ENCODE data around the gene C18orf63.

Gene C18orf63

GRCh38 chr18:74368901-74369705, 53.5 kb downstream of the C18orf63 start:
- TF ChIP-seq, protein P1, sequence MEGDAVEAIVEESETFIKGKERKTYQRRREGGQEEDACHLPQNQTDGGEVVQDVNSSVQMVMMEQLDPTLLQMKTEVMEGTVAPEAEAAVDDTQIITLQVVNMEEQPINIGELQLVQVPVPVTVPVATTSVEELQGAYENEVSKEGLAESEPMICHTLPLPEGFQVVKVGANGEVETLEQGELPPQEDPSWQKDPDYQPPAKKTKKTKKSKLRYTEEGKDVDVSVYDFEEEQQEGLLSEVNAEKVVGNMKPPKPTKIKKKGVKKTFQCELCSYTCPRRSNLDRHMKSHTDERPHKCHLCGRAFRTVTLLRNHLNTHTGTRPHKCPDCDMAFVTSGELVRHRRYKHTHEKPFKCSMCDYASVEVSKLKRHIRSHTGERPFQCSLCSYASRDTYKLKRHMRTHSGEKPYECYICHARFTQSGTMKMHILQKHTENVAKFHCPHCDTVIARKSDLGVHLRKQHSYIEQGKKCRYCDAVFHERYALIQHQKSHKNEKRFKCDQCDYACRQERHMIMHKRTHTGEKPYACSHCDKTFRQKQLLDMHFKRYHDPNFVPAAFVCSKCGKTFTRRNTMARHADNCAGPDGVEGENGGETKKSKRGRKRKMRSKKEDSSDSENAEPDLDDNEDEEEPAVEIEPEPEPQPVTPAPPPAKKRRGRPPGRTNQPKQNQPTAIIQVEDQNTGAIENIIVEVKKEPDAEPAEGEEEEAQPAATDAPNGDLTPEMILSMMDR (IDR thresholded peaks at IDR 0.05; ENCODE audit: insufficient read depth, low read depth, low read length, missing control alignments): no peak
- no peak overlapping the region for H3K4me3 ChIP-seq (ENCODE audit: low read depth, low read length)
- DNase-seq (ENCODE audit: low read depth): no peak

GRCh38 chr18:74370115-74370514, 54.5 kb downstream of the C18orf63 start:
- no peak overlapping the region for H3K4me3 ChIP-seq (ENCODE audit: low read depth, low read length)
- DNase-seq (ENCODE audit: low read depth): no peak
- TF ChIP-seq, protein P1 (IDR thresholded peaks at IDR 0.05; ENCODE audit: insufficient read depth, low read depth, low read length, missing control alignments): no peak

DNA sequence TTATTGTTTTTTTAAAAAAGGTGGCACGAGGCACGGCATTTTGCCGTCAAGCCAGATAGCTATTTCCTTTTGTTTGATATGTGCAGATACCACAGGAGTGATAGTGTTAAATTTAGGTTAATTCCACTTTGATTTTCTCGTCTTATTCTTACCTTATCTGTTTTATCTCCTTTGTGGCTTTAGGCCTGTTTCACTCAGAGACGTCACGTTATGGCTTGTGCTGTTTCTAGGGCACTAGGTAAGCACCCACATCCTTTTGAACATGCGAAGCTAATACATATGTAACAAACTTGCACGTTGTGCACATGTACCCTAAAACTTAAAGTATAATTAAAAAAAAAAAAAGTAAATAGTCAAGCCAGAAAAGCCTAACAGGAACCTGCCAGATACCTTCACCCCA, 57.8 kb downstream of the C18orf63 start:
- H3K4me3 ChIP-seq (ENCODE audit: low read depth, low read length): no peak overlapping the region
- TF ChIP-seq, protein P1 (IDR thresholded peaks at IDR 0.05; ENCODE audit: insufficient read depth, low read depth, low read length, missing control alignments): no peak
- DNase-seq (ENCODE audit: low read depth): no peak

- H3K4me3 ChIP-seq (ENCODE audit: low read depth, low read length): no peak overlapping the region
- no peak for DNase-seq (ENCODE audit: low read depth)
- TF ChIP-seq, protein P1 (IDR thresholded peaks at IDR 0.05; ENCODE audit: insufficient read depth, low read depth, low read length, missing control alignments): no peak
Measured at GRCh38 chr18:74375999-74376398, 60.4 kb downstream of the C18orf63 start.

DNA sequence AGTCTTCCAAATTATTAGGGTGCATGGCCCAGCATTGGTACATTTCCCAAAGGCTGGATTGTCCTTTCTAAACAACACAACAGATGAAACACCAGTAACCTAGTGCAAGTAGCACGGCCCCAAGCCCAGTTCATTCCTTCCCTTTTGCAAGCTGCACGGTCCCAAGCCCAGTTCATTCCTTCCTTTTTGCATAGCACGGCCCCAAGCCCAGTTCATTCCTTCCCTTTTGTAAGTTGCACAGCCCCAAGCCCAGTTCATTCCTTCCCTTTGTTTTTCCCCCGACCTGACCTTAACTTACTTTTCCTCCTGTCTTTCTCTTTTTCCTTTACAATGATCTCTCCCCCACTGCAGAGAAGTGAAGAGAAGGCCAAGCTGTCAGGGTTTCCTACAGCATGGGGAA, 60.9 kb downstream of the C18orf63 start:
- TF ChIP-seq, protein P1 (IDR thresholded peaks at IDR 0.05; ENCODE audit: insufficient read depth, low read depth, low read length, missing control alignments): no peak
- H3K4me3 ChIP-seq (ENCODE audit: low read depth, low read length): no peak overlapping the region
- no peak for DNase-seq (ENCODE audit: low read depth)

DNA sequence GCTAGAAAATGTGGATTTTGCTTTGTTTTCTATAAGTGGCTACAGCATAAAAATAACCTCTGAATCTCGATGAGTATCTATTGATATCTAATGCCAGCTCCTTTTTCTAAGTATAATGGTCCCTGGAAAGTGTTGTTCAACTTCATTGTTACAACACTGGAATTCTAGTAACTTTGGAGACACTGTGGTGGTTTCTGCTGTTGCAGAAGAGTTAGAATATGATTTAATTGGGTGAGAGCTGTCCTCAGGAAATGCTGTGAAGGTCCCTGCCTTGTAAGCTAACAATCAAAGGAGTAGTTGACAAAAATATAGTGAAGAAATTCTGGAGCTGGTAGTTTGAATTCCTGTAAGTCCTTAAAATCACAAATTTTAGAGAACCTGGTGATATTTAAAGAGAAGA, 62.1 kb downstream of the C18orf63 start:
- TF ChIP-seq, protein P1 (IDR thresholded peaks at IDR 0.05; ENCODE audit: insufficient read depth, low read depth, low read length, missing control alignments): no peak
- DNase-seq (ENCODE audit: low read depth): no peak

More for the DNA sequence above, 62.1 kb downstream of the C18orf63 start:
- no peak overlapping the region for H3K4me3 ChIP-seq (ENCODE audit: low read depth, low read length)
